IMR-90 (cell line): ENCODE results near the gene ZFAND4. TPM values are rescaled to one million over a fixed set of nuclear protein-coding genes. Genes with fewer than 3 reads are reported as not detected.

Experiments used
- ATAC-seq: fragments of 200-7000 bp; cut with Tn5 transposase; 2 replicates; pipeline ENCODE4 v1.9.1; 2020; ENCODE audit warnings: low read depth, mild to moderate bottlenecking, moderate library complexity
- Bru-seq: library from RNA; stranded (reverse); fragments of 400-500 nt; gene quantifications from one replicate; lab custom pipeline; 2021; lab: Mats Ljungman, UMichigan
- BruChase-seq, 2 experiments: library from RNA; stranded (reverse); fragments of 400-500 nt; gene quantifications; one replicate each; lab custom pipeline; 2021; lab: Mats Ljungman, UMichigan
- BruUV-seq: library from RNA; stranded (reverse); fragments of 400-500 nt; replicated peaks from 2 replicates; lab custom pipeline; 2021; lab: Mats Ljungman, UMichigan
- CTCF ChIA-PET: fragments of 300-600 bp; formaldehyde crosslinking; extraction: SDS; loops from one replicate; lab custom pipeline; 2021; ENCODE audit warnings: antibody characterized with exemption; lab: Yijun Ruan, JAX
- POLR2A ChIA-PET: fragments of 300-600 bp; sonication (Branson Sonifier 250); formaldehyde crosslinking; loops from one replicate; lab custom pipeline; 2022; ENCODE audit warnings: antibody characterized with exemption; ENCODE audit not compliant: unreplicated experiment; lab: Charles Lee
- DNase-seq: peaks from one replicate; pipeline ENCODE4 v3.0.0; 2013
- H2AFZ ChIP-seq: replicated peaks from 2 replicates; pipeline ENCODE3; 2013; ENCODE audit warnings: low read length, mild to moderate bottlenecking; ENCODE audit not compliant: poor library complexity
- H2AK5ac ChIP-seq: 2 replicates; pipeline ENCODE4 v1.6.1; 2013; ENCODE audit warnings: low read depth, low read length, inconsistent platforms
- H2AK9ac ChIP-seq: replicated peaks from 2 replicates; pipeline ENCODE3; 2013; ENCODE audit warnings: mild to moderate bottlenecking, low read depth, low read length, moderate library complexity; ENCODE audit not compliant: poor library complexity
- H2BK120ac ChIP-seq: 2 replicates; pipeline ENCODE4 v1.6.1; 2013; ENCODE audit warnings: low read depth, low read length, inconsistent platforms
- H2BK15ac ChIP-seq: 3 replicates; pipeline ENCODE4 v1.6.1; 2013; ENCODE audit warnings: low read depth, low read length, inconsistent platforms
- H2BK20ac ChIP-seq: 2 replicates; pipeline ENCODE4 v1.6.1; 2013; ENCODE audit warnings: low read depth, mild to moderate bottlenecking, inconsistent platforms, low read length, moderate library complexity
- H2BK5ac ChIP-seq: 2 replicates; pipeline ENCODE4 v1.6.1; 2013; ENCODE audit warnings: mild to moderate bottlenecking, low read depth, low read length, inconsistent platforms; ENCODE audit not compliant: poor library complexity, severe bottlenecking
- H3K14ac ChIP-seq: replicated peaks from 2 replicates; pipeline ENCODE4 v1.6.1; 2013; ENCODE audit warnings: low read depth, low read length, inconsistent platforms
- H3K18ac ChIP-seq: 2 replicates; pipeline ENCODE4 v1.6.1; 2013; ENCODE audit warnings: low read depth, low read length, control low read depth
- H3K23ac ChIP-seq: 2 replicates; pipeline ENCODE4 v1.6.1; 2013; ENCODE audit warnings: low read depth, low read length, inconsistent platforms
- H3K27ac ChIP-seq: 2 replicates; pipeline ENCODE4 v1.5.1; 2013; ENCODE audit warnings: mild to moderate bottlenecking, control low read depth, low read length; ENCODE audit not compliant: insufficient read depth
- H3K27me3 ChIP-seq: 2 replicates; pipeline ENCODE4 v1.6.1; 2013; ENCODE audit warnings: low read length; ENCODE audit not compliant: control insufficient read depth, insufficient read depth
- H3K36me3 ChIP-seq: 2 replicates; pipeline ENCODE4 v1.6.1; 2013; ENCODE audit warnings: low read length, mixed read lengths; ENCODE audit not compliant: control insufficient read depth, insufficient read depth
- H3K4ac ChIP-seq: 2 replicates; pipeline ENCODE4 v1.6.1; 2013; ENCODE audit warnings: low read depth, low read length, inconsistent platforms
- H3K4me1 ChIP-seq: 2 replicates; pipeline ENCODE4 v1.6.1; 2013; ENCODE audit warnings: low read length, mixed read lengths; ENCODE audit not compliant: control insufficient read depth, insufficient read depth
- H3K4me2 ChIP-seq: 2 replicates; pipeline ENCODE4 v1.6.1; 2013; ENCODE audit warnings: low read depth, mild to moderate bottlenecking, control low read depth, low read length, moderate library complexity
- H3K4me3 ChIP-seq: 2 replicates; pipeline ENCODE4 v1.5.1; 2013; ENCODE audit warnings: low read depth, mild to moderate bottlenecking, control low read depth, low read length, moderate library complexity; ENCODE audit not compliant: insufficient read depth
- H3K56ac ChIP-seq: 2 replicates; pipeline ENCODE4 v1.6.1; 2013; ENCODE audit warnings: low read length, inconsistent platforms; ENCODE audit not compliant: insufficient read depth; ENCODE audit errors: extremely low read depth
- H3K79me1 ChIP-seq, 2 experiments: 2 replicates each; pipeline ENCODE4 v1.6.1; 2013; ENCODE audit warnings: low read length in 2 of 2, inconsistent platforms in 1 of 2, low read depth in 1 of 2
- H3K9ac ChIP-seq: 2 replicates; pipeline ENCODE4 v1.6.1; 2013; ENCODE audit warnings: low read depth, low read length, control low read depth
- H3K9me1 ChIP-seq: 2 replicates; pipeline ENCODE4 v1.6.1; 2013; ENCODE audit warnings: low read length, inconsistent platforms; ENCODE audit not compliant: insufficient read depth
- H3K9me3 ChIP-seq: 2 replicates; pipeline ENCODE4 v1.6.1; 2013; ENCODE audit warnings: low read length; ENCODE audit not compliant: control insufficient read depth, insufficient read depth
- H4K20me1 ChIP-seq: 2 replicates; pipeline ENCODE4 v1.6.1; 2013; ENCODE audit warnings: low read length, inconsistent platforms; ENCODE audit not compliant: insufficient read depth
- H4K5ac ChIP-seq: 2 replicates; pipeline ENCODE4 v1.6.1; 2013; ENCODE audit warnings: mild to moderate bottlenecking, low read depth, low read length, control low read depth
- H4K8ac ChIP-seq, 2 experiments: 2 replicates each; pipeline ENCODE4 v1.6.1; 2013; ENCODE audit warnings: low read depth in 2 of 2, low read length in 2 of 2, control low read depth in 1 of 2, inconsistent platforms in 1 of 2
- H4K91ac ChIP-seq: 2 replicates; pipeline ENCODE4 v1.6.1; 2013; ENCODE audit warnings: low read depth, low read length, inconsistent platforms; ENCODE audit not compliant: insufficient read depth
- CEBPB ChIP-seq: IDR thresholded peaks from 2 replicates; pipeline ENCODE4 v1.6.1; 2012; ENCODE audit warnings: low read depth, low read length, improper control_type of control experiment
- CHD1 ChIP-seq: IDR thresholded peaks from 2 replicates; pipeline ENCODE4 v1.6.1; 2012; ENCODE audit warnings: low read depth, low read length, improper control_type of control experiment
- CTCF ChIP-seq: conservative IDR thresholded peaks from 2 replicates; pipeline ENCODE4 v1.5.1; 2012; ENCODE audit warnings: mild to moderate bottlenecking, low read depth, low read length, improper control_type of control experiment
- FOS ChIP-seq: fragments of 150-350 bp; IDR thresholded peaks from 2 replicates; pipeline ENCODE4 v1.6.1; 2016; ENCODE audit warnings: low read depth, low read length
- MAFK ChIP-seq: IDR thresholded peaks from 2 replicates; pipeline ENCODE4 v1.6.1; 2012; ENCODE audit warnings: low read depth, low read length, improper control_type of control experiment
- MAZ ChIP-seq: IDR thresholded peaks from 2 replicates; pipeline ENCODE4 v1.6.1; 2012; ENCODE audit warnings: low read depth, mild to moderate bottlenecking, low read length, improper control_type of control experiment, moderate library complexity, borderline replicate concordance
- NFE2L2 ChIP-seq: fragments of 150-350 bp; IDR thresholded peaks from 2 replicates; pipeline ENCODE4 v1.6.1; 2016; ENCODE audit warnings: low read depth, mild to moderate bottlenecking, low read length
- POLR2A ChIP-seq: IDR thresholded peaks from 2 replicates; pipeline ENCODE4 v1.6.1; 2012; ENCODE audit warnings: mild to moderate bottlenecking, low read depth, low read length
- RAD21 ChIP-seq: IDR thresholded peaks from 2 replicates; pipeline ENCODE4 v1.6.1; 2012; ENCODE audit warnings: low read length, improper control_type of control experiment
- RCOR1 ChIP-seq: IDR thresholded peaks from 2 replicates; pipeline ENCODE4 v1.6.1; 2012; ENCODE audit warnings: mild to moderate bottlenecking, low read length, improper control_type of control experiment; ENCODE audit not compliant: insufficient replicate concordance
- RFX5 ChIP-seq: IDR thresholded peaks from 2 replicates; pipeline ENCODE4 v1.8.0; 2012; ENCODE audit warnings: low read depth, mild to moderate bottlenecking, low read length, moderate library complexity
- WGBS, 2 experiments: methylation state at CpG; one replicate each; pipeline versions ENCODE4 v1.1.5 to v1.1.7; 2013; ENCODE audit warnings: missing lambda C conversion rate in 2 of 2; ENCODE audit not compliant: insufficient read length in 1 of 2; ENCODE audit errors: extremely low coverage in 2 of 2; 5-methylcytosine and 5-hydroxymethylcytosine counted together
- dilution Hi-C: fragments of 300-500 bp; cut with HindIII; formaldehyde crosslinking; loops from one replicate; pipeline ENCODE4 v1.14.3; 2018; ENCODE audit warnings: low sequenced_read_pairs; ENCODE audit not compliant: unreplicated experiment
- in situ Hi-C: fragments of 300-500 bp; cut with MboI; formaldehyde crosslinking; loops from 3 replicates; pipeline ENCODE4 v1.14.3; 2019; ENCODE audit warnings: low sequenced_read_pairs, inconsistent platforms, mixed read lengths
- intact Hi-C: fragments of 100-400 bp; cut with micrococcal nuclease; formaldehyde crosslinking; loops from 2 replicates; pipeline ENCODE4 v1.10.0; 2022
- long read RNA-seq: library from polyadenylated mRNA; unstranded; transcript quantifications from one replicate; pipeline ENCODE4 v2.0.0, GENCODE V29; 2021; ENCODE audit not compliant: unreplicated experiment
- polyA plus RNA-seq, 3 experiments: library from polyadenylated mRNA; depleted of rRNA; stranded (reverse); fragments of >200 nt; gene quantifications; 2 replicates each; pipeline ENCODE4 v1.2.3, GENCODE V29; 2012; ENCODE audit warnings: low replicate concordance in 1 of 3
- total RNA-seq: library from RNA; depleted of rRNA; stranded (reverse); fragments of >200 nt; gene quantifications from 2 replicates; pipeline ENCODE4 v1.2.3, GENCODE V29; 2012; rRNA removed

ZFAND4 gene
- total RNA-seq (3.4 and 5.0 TPM in 2 replicates), polyA plus RNA-seq (2012; rRNA removed) (2.0 and 2.2 TPM in 2 replicates), Bru-seq, nascent RNA (percentile 56 among the genes with signal in this experiment), BruChase-seq, experiment 1, labeled RNA remaining after a 6-hour chase (percentile 57 among the genes with signal in this experiment), BruChase-seq, experiment 2, labeled RNA remaining after a 2-hour chase (percentile 58 among the genes with signal in this experiment)
- 0.25 and 0.67 TPM in 2 replicates for polyA plus RNA-seq (2012; cell fraction: cytosol; rRNA removed)
- polyA plus RNA-seq (2012; cell fraction: nucleus; rRNA removed; ENCODE audit: low replicate concordance) = 0.88 and 2.1 TPM in 2 replicates
- long read RNA-seq, partial matches to known transcripts = 1 of 5 reads
- long read RNA-seq, other reads (novel, unspliced or antisense) = 4 of 5 reads

GRCh38 chr10:45672181-45673073 lies at the start of gene ZFAND4:
TSS of gene ZFAND4 (minus strand) at chr10:45672772. CDS start at chr10:45663725, 9,047 bp downstream.
- peak within 1 kb of the TSS; percentile 81 for H3K27ac ChIP-seq
- BruUV-seq = no TSS peak
- peak within 1 kb of the TSS; percentile 89 for H3K4me2 ChIP-seq
- dilution Hi-C loops = no loop called here
- H4K91ac ChIP-seq = peak within 1 kb of the TSS; percentile 56
- DNase-seq (peak; percentile 94), ATAC-seq (peak; percentile 97)
- peak within 1 kb of the TSS; percentile 44 for H2BK5ac ChIP-seq
- H4K8ac ChIP-seq = peak within 1 kb of the TSS; percentile 74 to 97
- POLR2A ChIA-PET = interaction anchor here (0.5 to 1.1 kb wide), 2 partner anchors 66 to 219 kb away, joined by 3 to 4 read pairs; no protein-coding TSS in a partner anchor
- H3K79me1 ChIP-seq = peaks cover 0 to 7% of the 10 kb centered on the region in 2 experiments; a peak in 1 of 4 replicates
- no peaks in the 10 kb centered on the region for H3K27me3 ChIP-seq
- peak within 1 kb of the TSS; percentile 97 for H2AFZ ChIP-seq
- peak within 1 kb of the TSS; percentile 28 for H2BK120ac ChIP-seq
- WGBS, 2 experiments = 2% methylated on average over 38 of the region's 96 CpGs; no CpG with 5 or more reads in 1 of the 2 experiments
- no peaks in the 10 kb centered on the region for H3K36me3 ChIP-seq
- peak within 1 kb of the TSS; percentile 60 for H2AK9ac ChIP-seq
- H3K9me1 ChIP-seq = no peaks in the 10 kb centered on the region
- H3K9me3 ChIP-seq = no peaks in the 10 kb centered on the region
- H2BK20ac ChIP-seq = no peak within 1 kb of the TSS
- CTCF ChIA-PET = interaction anchor here (0.8 to 1.0 kb wide), 2 partner anchors 208 to 422 kb away, joined by 3 to 5 read pairs; no protein-coding TSS in a partner anchor
- in situ Hi-C loops = loop anchor here (10.0 kb wide), 1 partner anchor 208 kb away; no protein-coding TSS in a partner anchor
- 0 out of 2 replicates have a peak within 1 kb of the TSS, but pooled peaks have one; percentile 11 for H2AK5ac ChIP-seq
- no peaks in the 10 kb centered on the region for H4K20me1 ChIP-seq
- intact Hi-C loops = loop anchor here (1.0 kb wide), 2 partner anchors 202 to 207 kb away; no protein-coding TSS in a partner anchor
- peak within 1 kb of the TSS; percentile 75 for H3K9ac ChIP-seq
- peak within 1 kb of the TSS; percentile 82 for H4K5ac ChIP-seq
- peak within 1 kb of the TSS; percentile 66; the same call in 1 of the 2 replicates for H3K18ac ChIP-seq
- H2BK15ac ChIP-seq = no peak within 1 kb of the TSS; the same call in 2 of the 3 replicates
- H3K4ac ChIP-seq = peak within 1 kb of the TSS; percentile 74
- H3K14ac ChIP-seq = 0 out of 2 replicates have a peak within 1 kb of the TSS, but pooled peaks have one; percentile 38
- peaks cover 2% of the 10 kb centered on the region; the same call in 1 of the 2 replicates for H3K4me1 ChIP-seq
- H3K23ac ChIP-seq = peak within 1 kb of the TSS; percentile 17
- peak within 1 kb of the TSS; percentile 95 for H3K4me3 ChIP-seq
- H3K56ac ChIP-seq = peak within 1 kb of the TSS; percentile 68; the same call in 1 of the 2 replicates
- TF ChIP-seq CHD1 (no peak), FOS (peak; percentile 36; the same call in 1 of the 2 replicates), RAD21 (peak; percentile 68), NFE2L2 (no peak), RCOR1 (peak; percentile 72), CEBPB (peak; percentile 83), RFX5 (peak; percentile 89), POLR2A (peak; percentile 54; the same call in 1 of the 2 replicates), CTCF (peak; percentile 76), MAFK (no peak), MAZ (peak; percentile 42; the same call in 1 of the 2 replicates)
